ENCODE measurements around the gene ARID5B. TPM values are rescaled to one million over a fixed set of nuclear protein-coding genes. Genes with fewer than 3 reads are reported as not detected.

The ARID5B gene
- total and polyA plus RNA-seq, 2 donors (not counting 1 experiment from before 2014, with no cell fraction given) = 22.4 to 237 TPM

DNA sequence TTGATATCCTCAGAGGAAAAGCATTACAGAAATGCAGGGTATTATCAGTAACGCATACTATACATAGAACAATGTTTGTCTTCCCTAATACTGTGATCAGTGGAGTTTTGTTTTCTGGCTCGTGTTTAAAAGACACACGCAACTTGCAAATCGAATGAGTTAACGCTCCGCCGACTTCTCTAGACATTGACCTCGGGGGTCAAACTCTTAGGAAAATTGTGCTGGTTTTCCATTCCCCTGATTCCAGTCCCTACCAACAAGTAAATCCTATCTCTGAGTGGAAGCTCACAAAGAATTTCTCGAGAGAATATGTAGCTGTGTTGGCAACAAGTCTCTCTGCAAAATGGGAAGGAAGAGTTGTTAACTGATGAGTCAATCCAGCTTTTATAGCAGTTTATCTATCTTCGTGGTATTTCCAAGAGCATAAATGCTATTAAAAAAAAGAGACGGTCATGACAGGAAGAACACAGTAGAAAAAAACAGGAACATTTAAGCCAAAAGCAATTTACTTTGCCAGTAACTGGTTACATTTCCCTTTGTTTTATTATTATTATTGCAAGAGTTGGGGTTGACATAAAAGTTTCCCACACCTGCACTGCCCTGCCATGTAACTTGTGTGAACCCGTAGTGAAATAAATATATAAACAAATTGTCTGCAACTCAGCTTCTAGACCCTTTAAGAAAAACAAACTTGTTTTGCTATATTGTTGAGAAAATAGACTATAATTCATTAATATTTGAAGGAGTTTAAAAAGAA is 144.4 kb downstream of the ARID5B start:
- peaks cover 0 to 10% (median 2%) of the 10 kb centered on the region in 3 donors for H3K9me3 ChIP-seq (ENCODE audit: control extremely low read depth in 1 of 3, control insufficient read depth in 2 of 3, insufficient read depth in 1 of 3, low read length in 2 of 3)
- H3K4me3 ChIP-seq (ENCODE audit: control extremely low read depth in 1 of 5, extremely low read depth in 1 of 5, insufficient read depth in 1 of 5, low read depth in 2 of 5, low read length in 4 of 5) = peak overlapping the region in 2 of 5 experiments; percentile 50 to 60
- no peaks in the 10 kb centered on the region for H3K9me3 Mint-ChIP-seq (ENCODE audit: insufficient read depth)
- ATAC-seq (ENCODE audit: low read depth) (no peak), DNase-seq (peak; percentile 58)
- H3K27me3 Mint-ChIP-seq = no peaks in the 10 kb centered on the region
- 27% methylated on average over 7 of the region's 12 CpGs for WGBS (ENCODE audit: insufficient coverage)
- H3K4me2 ChIP-seq (replicated peaks; ENCODE audit: low read depth, low read length, poor library complexity, severe bottlenecking) = peak overlapping the region; percentile 70
- H3K4me3 Mint-ChIP-seq = peak overlapping the region; percentile 85
- ChIA-PET CTCF (interaction anchor here (0.7 to 14.1 kb wide), 9 partner anchors 8 to 198 kb away, joined by 3 to 184 read pairs (median 4); partner anchors contain the start of gene ARID5B), POLR2A (interaction anchor here (0.6 to 1.6 kb wide), 8 partner anchors 24 to 145 kb away, joined by 3 to 5 read pairs (median 4); no protein-coding TSS in a partner anchor)
- intact Hi-C loops (cut with micrococcal nuclease) = loop anchor here (1.0 to 10.0 kb wide), 4 partner anchors 8 to 761 kb away; no protein-coding TSS in a partner anchor
- H3K9ac ChIP-seq (ENCODE audit: low read length) = peak overlapping the region; percentile 69
- no peaks in the 10 kb centered on the region for H3K27me3 ChIP-seq (replicated peaks in 1 of 4; ENCODE audit: control extremely low read depth in 1 of 4, control insufficient read depth in 3 of 4, insufficient read depth in 4 of 4, low read length in 3 of 4)
- H3K36me3 ChIP-seq (replicated peaks in 1 of 2; ENCODE audit: control extremely low read depth in 1 of 2, control insufficient read depth in 1 of 2, extremely low read depth in 1 of 2, insufficient read depth in 2 of 2, low read length in 1 of 2) = peaks cover 0 to 1% of the 10 kb centered on the region in 2 experiments
- peaks cover 96 to 98% of the 10 kb centered on the region in 2 donors for H3K4me1 ChIP-seq (ENCODE audit: control insufficient read depth in 2 of 2, insufficient read depth in 2 of 2, low read length in 2 of 2)
- H4K20me1 ChIP-seq (ENCODE audit: control insufficient read depth, insufficient read depth, low read length, poor library complexity, severe bottlenecking) = no peaks in the 10 kb centered on the region
- peak overlapping the region; percentile 85 to 92 for H3K27ac ChIP-seq (ENCODE audit: low read length in 2 of 2)
- peaks cover 96% of the 10 kb centered on the region for H3K79me2 ChIP-seq (ENCODE audit: control insufficient read depth, insufficient read depth, low read length)
- no peak for TF ChIP-seq EZH2 (IDR thresholded peaks at IDR 0.05; ENCODE audit: borderline replicate concordance, insufficient read depth, low read depth, low read length, poor library complexity, severe bottlenecking)
- TF ChIP-seq, protein P1, sequence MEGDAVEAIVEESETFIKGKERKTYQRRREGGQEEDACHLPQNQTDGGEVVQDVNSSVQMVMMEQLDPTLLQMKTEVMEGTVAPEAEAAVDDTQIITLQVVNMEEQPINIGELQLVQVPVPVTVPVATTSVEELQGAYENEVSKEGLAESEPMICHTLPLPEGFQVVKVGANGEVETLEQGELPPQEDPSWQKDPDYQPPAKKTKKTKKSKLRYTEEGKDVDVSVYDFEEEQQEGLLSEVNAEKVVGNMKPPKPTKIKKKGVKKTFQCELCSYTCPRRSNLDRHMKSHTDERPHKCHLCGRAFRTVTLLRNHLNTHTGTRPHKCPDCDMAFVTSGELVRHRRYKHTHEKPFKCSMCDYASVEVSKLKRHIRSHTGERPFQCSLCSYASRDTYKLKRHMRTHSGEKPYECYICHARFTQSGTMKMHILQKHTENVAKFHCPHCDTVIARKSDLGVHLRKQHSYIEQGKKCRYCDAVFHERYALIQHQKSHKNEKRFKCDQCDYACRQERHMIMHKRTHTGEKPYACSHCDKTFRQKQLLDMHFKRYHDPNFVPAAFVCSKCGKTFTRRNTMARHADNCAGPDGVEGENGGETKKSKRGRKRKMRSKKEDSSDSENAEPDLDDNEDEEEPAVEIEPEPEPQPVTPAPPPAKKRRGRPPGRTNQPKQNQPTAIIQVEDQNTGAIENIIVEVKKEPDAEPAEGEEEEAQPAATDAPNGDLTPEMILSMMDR (IDR thresholded peaks at IDR 0.05) = no peak
- H3K4me1 Mint-ChIP-seq = peaks cover 93% of the 10 kb centered on the region
- peak overlapping the region; percentile 17 for H2AFZ ChIP-seq (ENCODE audit: insufficient read depth, low read depth, low read length, poor library complexity, severe bottlenecking)
- peak overlapping the region; percentile 86 for H3K27ac Mint-ChIP-seq

All from B cell (primary cell).